HCT116 (cell line): Measurements from ENCODE around the gene TNFSF13. TPM values are rescaled to one million over a fixed set of nuclear protein-coding genes. Genes with fewer than 3 reads are reported as not detected.

ENCODE experiments used
- ATAC-seq: fragments of 200-7000 bp; cut with Tn5 transposase; 2 replicates; pipeline ENCODE4 v1.9.1; 2020; ENCODE audit warnings: mild to moderate bottlenecking, moderate library complexity
- BruUV-seq: library from RNA; stranded (reverse); fragments of 400-500 nt; replicated peaks from 2 replicates; lab custom pipeline; 2021; lab: Mats Ljungman, UMichigan
- CTCF ChIA-PET: fragments of 300-600 bp; sonication (Branson Sonifier 250); formaldehyde crosslinking; loops from one replicate; lab custom pipeline; 2021; ENCODE audit warnings: antibody characterized with exemption; lab: Charles Lee
- POLR2A ChIA-PET: fragments of 300-600, 350-600 bp; sonication (Branson Sonifier 250); formaldehyde crosslinking; loops from one replicate; lab custom pipeline; 2021; ENCODE audit warnings: antibody characterized with exemption; lab: Charles Lee
- RAD21 ChIA-PET, 2 experiments: fragments of 300-600 bp; sonication (Branson Sonifier 250); formaldehyde crosslinking; loops; one replicate each; lab custom pipeline; 2023; ENCODE audit warnings: low total read pairs in 2 of 2; ENCODE audit not compliant: uncharacterized antibody in 2 of 2, unreplicated experiment in 2 of 2, low non-redundant PET in 1 of 2; lab: Charles Lee
- DNase-seq: peaks from one replicate; pipeline ENCODE4 v3.0.0-alpha.2; 2010; ENCODE audit warnings: low read depth, low spot score
- H2AFZ ChIP-seq: fragments of 200-600 bp; shearing (Covaris generic), sonication (generic); 2 replicates; pipeline ENCODE4 v1.6.1; 2017; ENCODE audit warnings: low read depth, mixed run types, mixed read lengths, antibody characterized with exemption, low read length; ENCODE audit not compliant: poor library complexity, severe bottlenecking
- H3K27ac ChIP-seq: 2 replicates; pipeline ENCODE4 v1.5.1; 2012; ENCODE audit warnings: low read depth, low read length
- H3K27me3 ChIP-seq: fragments of 200-600 bp; sonication (generic); 2 replicates; pipeline ENCODE4 v1.6.1; 2016; ENCODE audit warnings: mixed run types, low read length, mixed read lengths; ENCODE audit not compliant: insufficient read depth
- H3K36me3 ChIP-seq, 2 experiments: fragments of 200-500 bp in 1 of 2; fragments of 200-600 bp in 1 of 2; sonication (Bioruptor generic) in 1 of 2; sonication (generic) in 1 of 2; 2 replicates each; pipeline versions ENCODE4 v1.5.1 to v1.6.1; 2014 to 2016; ENCODE audit warnings: low read length in 2 of 2, inconsistent platforms in 1 of 2, mixed read lengths in 1 of 2, mixed run types in 1 of 2; ENCODE audit not compliant: insufficient read depth in 2 of 2, control insufficient read depth in 1 of 2
- H3K4me1 ChIP-seq, 2 experiments: fragments of 200-600 bp in 1 of 2; sonication (generic) in 1 of 2; 2 replicates each; pipeline versions ENCODE4 v1.5.1 to v1.6.1; 2012 to 2017; ENCODE audit warnings: low read length in 2 of 2, inconsistent platforms in 1 of 2, mild to moderate bottlenecking in 1 of 2, mixed read lengths in 1 of 2, mixed run types in 1 of 2, moderate library complexity in 1 of 2; ENCODE audit not compliant: insufficient read depth in 2 of 2, control insufficient read depth in 1 of 2
- H3K4me2 ChIP-seq: fragments of 200-600 bp; sonication (generic); 2 replicates; pipeline ENCODE4 v1.6.1; 2017; ENCODE audit warnings: mixed run types, low read length, mixed read lengths
- H3K4me3 ChIP-seq, 2 experiments: fragments of 200-600 bp in 1 of 2; sonication (generic) in 1 of 2; replicated peaks in 1 of 2; 2 replicates each; pipeline ENCODE4 v1.5.1; 2011 to 2016; ENCODE audit warnings: low read length in 2 of 2, control low read depth in 1 of 2, low read depth in 1 of 2, mild to moderate bottlenecking in 1 of 2, mixed read lengths in 1 of 2, mixed run types in 1 of 2
- H3K79me2 ChIP-seq: fragments of 200-600 bp; sonication (generic); 2 replicates; pipeline ENCODE4 v1.6.1; 2017; ENCODE audit warnings: mild to moderate bottlenecking, mixed run types, low read length, moderate library complexity, mixed read lengths; ENCODE audit not compliant: insufficient read depth
- H3K9ac ChIP-seq: fragments of 200-600 bp; sonication (generic); 2 replicates; pipeline ENCODE4 v1.6.1; 2016; ENCODE audit warnings: low read length, mixed read lengths
- H3K9me2 ChIP-seq: fragments of 200-600 bp; sonication (generic), shearing (Covaris generic); 2 replicates; pipeline ENCODE4 v1.6.1; 2017; ENCODE audit warnings: mixed run types, mild to moderate bottlenecking, moderate library complexity; ENCODE audit not compliant: insufficient read depth
- H3K9me3 ChIP-seq, 2 experiments: fragments of 200-500 bp in 1 of 2; fragments of 200-600 bp in 1 of 2; sonication (Bioruptor generic) in 1 of 2; sonication (generic) in 1 of 2; 2 replicates each; pipeline ENCODE4 v1.6.1; 2014 to 2017; ENCODE audit warnings: low read length in 2 of 2, mixed read lengths in 2 of 2, inconsistent platforms in 1 of 2, low read depth in 1 of 2, mild to moderate bottlenecking in 1 of 2, mixed run types in 1 of 2, moderate library complexity in 1 of 2; ENCODE audit not compliant: control insufficient read depth in 1 of 2, insufficient read depth in 1 of 2
- H4K20me1 ChIP-seq: fragments of 200-600 bp; sonication (generic), shearing (Covaris generic); 2 replicates; pipeline ENCODE4 v1.6.1; 2017; ENCODE audit warnings: mixed run types, mild to moderate bottlenecking, moderate library complexity; ENCODE audit not compliant: insufficient read depth
- EGR1 ChIP-seq: IDR thresholded peaks from 2 replicates; pipeline ENCODE4 v1.6.1; 2012; ENCODE audit warnings: low read depth
- FOSL1 ChIP-seq: IDR thresholded peaks from 2 replicates; pipeline ENCODE4 v1.6.1; 2012; ENCODE audit warnings: low read depth
- JUND ChIP-seq: IDR thresholded peaks from 2 replicates; pipeline ENCODE4 v1.6.1; 2012
- POLR2A ChIP-seq: IDR thresholded peaks from 2 replicates; pipeline ENCODE4 v1.7.0; 2011; ENCODE audit warnings: borderline replicate concordance; ENCODE audit not compliant: insufficient read depth, insufficient read length; ENCODE audit errors: extremely low read depth
- POLR2AphosphoS5 ChIP-seq: IDR thresholded peaks from 2 replicates; pipeline ENCODE4 v1.6.1; 2011; ENCODE audit warnings: mild to moderate bottlenecking, low read depth, low read length, moderate library complexity
- SIN3A ChIP-seq: IDR thresholded peaks from 2 replicates; pipeline ENCODE4 v1.6.1; 2012; ENCODE audit warnings: low read depth
- SP1 ChIP-seq: IDR thresholded peaks from 2 replicates; pipeline ENCODE4 v1.6.1; 2012; ENCODE audit warnings: low read depth
- TCF7L2 ChIP-seq: IDR thresholded peaks from 2 replicates; pipeline ENCODE4 v1.7.0; 2011; ENCODE audit warnings: borderline replicate concordance, inconsistent platforms; ENCODE audit not compliant: insufficient read depth, insufficient read length; ENCODE audit errors: extremely low read depth
- YY1 ChIP-seq: IDR thresholded peaks from 2 replicates; pipeline ENCODE4 v1.6.1; 2011; ENCODE audit warnings: low read length, low read depth, moderate library complexity, mild to moderate bottlenecking; ENCODE audit not compliant: insufficient replicate concordance; ENCODE audit errors: extremely low read depth
- ZFX ChIP-seq: fragments of 450-650 bp; IDR thresholded peaks from 2 replicates; pipeline ENCODE4 v1.6.1; 2017
- intact Hi-C: fragments of 100-400 bp; cut with micrococcal nuclease; formaldehyde crosslinking; loops from 2 replicates; pipeline ENCODE4 v1.10.0; 2022
- total RNA-seq: library from RNA; stranded (reverse); gene quantifications from one replicate; pipeline ENCODE4 v1.2.1, GENCODE V29; 2021; ENCODE audit not compliant: unreplicated experiment

TNFSF13 gene
- total RNA-seq, 1 experiment from 2014 or later, result 0.71 TPM

DNA sequence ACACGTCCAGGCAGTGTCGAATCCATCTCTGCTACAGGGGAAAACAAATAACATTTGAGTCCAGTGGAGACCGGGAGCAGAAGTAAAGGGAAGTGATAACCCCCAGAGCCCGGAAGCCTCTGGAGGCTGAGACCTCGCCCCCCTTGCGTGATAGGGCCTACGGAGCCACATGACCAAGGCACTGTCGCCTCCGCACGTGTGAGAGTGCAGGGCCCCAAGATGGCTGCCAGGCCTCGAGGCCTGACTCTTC is 13.7 kb downstream of the TNFSF13 start (continued):
- no peak for TF ChIP-seq TCF7L2
- TF ChIP-seq, all 23 proteins: peak for 6

DNA sequence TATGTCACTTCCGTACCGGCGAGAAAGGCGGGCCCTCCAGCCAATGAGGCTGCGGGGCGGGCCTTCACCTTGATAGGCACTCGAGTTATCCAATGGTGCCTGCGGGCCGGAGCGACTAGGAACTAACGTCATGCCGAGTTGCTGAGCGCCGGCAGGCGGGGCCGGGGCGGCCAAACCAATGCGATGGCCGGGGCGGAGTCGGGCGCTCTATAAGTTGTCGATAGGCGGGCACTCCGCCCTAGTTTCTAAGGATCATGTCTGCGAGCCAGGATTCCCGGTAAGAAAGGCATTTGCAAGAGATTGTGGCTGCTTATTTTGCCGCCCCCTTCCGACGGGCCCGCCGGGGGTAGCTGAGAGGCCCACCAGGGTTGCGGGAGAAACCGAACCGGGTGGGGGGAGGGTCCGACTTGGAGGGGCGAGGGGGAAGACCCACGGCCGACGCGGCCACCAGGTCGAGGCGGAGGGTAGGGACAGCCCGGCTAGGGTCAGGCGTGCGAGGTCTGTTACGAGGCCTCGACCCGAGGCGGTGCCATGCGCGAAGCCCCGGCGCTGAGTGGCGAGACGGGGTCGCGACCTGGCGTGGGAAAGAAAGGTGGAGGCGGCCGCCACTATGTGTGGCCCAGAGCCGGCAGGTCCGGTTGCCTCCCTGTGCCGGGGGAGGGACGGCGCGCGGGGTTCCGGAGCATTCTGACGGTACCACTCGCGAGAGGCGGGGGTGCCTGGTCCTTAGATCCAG is 14.2 kb downstream of the TNFSF13 start:
- RAD21 ChIA-PET, result interaction anchor here in 1 of 2 experiments (1.1 kb wide), 1 partner anchor 12 kb away, joined by 3 read pairs; no protein-coding TSS in a partner anchor
- no peaks in the 10 kb centered on the region for H3K9me3 ChIP-seq
- no peak overlapping the region for H2AFZ ChIP-seq
- CTCF ChIA-PET, result interaction anchor here (0.6 kb wide), 1 partner anchor 11 kb away, joined by 3 read pairs; the partner anchor contains the start of gene MPDU1
- H3K36me3 ChIP-seq, result peaks cover 34 to 70% of the 10 kb centered on the region in 2 experiments
- POLR2A ChIA-PET, result interaction anchor here (1.1 to 2.6 kb wide), 4 partner anchors 11 to 115 kb away, joined by 4 to 13 read pairs (median 6); partner anchors contain the start of genes MPDU1, TP53 and WRAP53
- H3K4me2 ChIP-seq, result peak overlapping the region; percentile 97
- intact Hi-C loops, result no loop called here
- ATAC-seq (peak; percentile 86), DNase-seq (peak; percentile 98)
- peaks cover 5 to 58% of the 10 kb centered on the region in 2 experiments; a peak in 3 of 4 replicates for H3K4me1 ChIP-seq
- peak overlapping the region; percentile 94 to 100 for H3K4me3 ChIP-seq
- no peaks in the 10 kb centered on the region for H3K27me3 ChIP-seq
- TSS peak; percentile 36 for BruUV-seq
- peak overlapping the region; percentile 97 for H3K27ac ChIP-seq
- TF ChIP-seq ZFX (peak; percentile 43; the same call in 1 of the 2 replicates), POLR2A (peak; percentile 99), SIN3A (peak; percentile 96), POLR2AphosphoS5 (peak; percentile 99), YY1 (peak; percentile 79), SP1 (peak; percentile 100), TCF7L2 (no peak), EGR1 (peak; percentile 14; the same call in 1 of the 2 replicates), JUND (0 out of 2 replicates have a peak, but pooled peaks have one; percentile 43), FOSL1 (no peak)
- H4K20me1 ChIP-seq, result peaks cover 32% of the 10 kb centered on the region; the same call in 1 of the 2 replicates
- no peaks in the 10 kb centered on the region for H3K9me2 ChIP-seq
- H3K9ac ChIP-seq, result peak overlapping the region; percentile 100
- peaks cover 67% of the 10 kb centered on the region for H3K79me2 ChIP-seq
